Breast epithelium (tissue), 3 donors: Measurements from ENCODE around the gene LNX1.

ENCODE experiments used
- POLR2A ChIP-seq: fragments of 450-650 bp; IDR thresholded peaks from one replicate; pipeline ENCODE4 v1.6.1; 2016; ENCODE audit warnings: antibody characterized with exemption, mild to moderate bottlenecking, moderate library complexity
- TF ChIP-seq, protein P1 (sequence below), 3 donors: fragments of 450-650 bp; IDR thresholded peaks; one replicate each; pipeline ENCODE4 v1.5.1; 2016 to 2017; ENCODE audit warnings: antibody characterized with exemption in 3 of 3, mild to moderate bottlenecking in 3 of 3, moderate library complexity in 3 of 3

DNA sequence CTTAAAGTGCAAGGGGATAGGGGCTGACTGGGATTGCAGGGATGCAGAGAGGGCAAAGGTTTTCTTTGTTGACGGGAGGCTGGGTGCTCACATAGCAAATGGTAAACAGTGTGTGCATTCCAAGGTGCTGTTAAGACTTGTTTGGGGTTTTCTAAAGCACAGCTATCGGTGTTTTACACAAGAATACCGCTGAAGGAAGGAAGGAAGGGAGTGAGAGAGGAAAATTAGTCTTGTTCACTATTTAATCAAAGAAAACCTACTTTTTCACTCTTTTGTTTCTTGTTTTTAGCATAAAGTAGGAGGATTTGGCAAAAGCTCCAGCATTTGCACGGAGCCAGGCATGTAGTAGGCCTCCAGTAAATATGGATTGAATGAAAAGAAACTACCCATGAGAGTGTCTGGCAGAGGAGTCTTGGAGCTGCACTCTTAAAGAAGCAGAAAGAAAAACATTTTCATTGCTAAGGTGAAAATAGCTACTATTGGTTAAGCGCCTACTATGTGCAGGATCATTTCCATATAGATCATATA lies 114.2 kb downstream of the LNX1 start:
- TF ChIP-seq, protein P1, sequence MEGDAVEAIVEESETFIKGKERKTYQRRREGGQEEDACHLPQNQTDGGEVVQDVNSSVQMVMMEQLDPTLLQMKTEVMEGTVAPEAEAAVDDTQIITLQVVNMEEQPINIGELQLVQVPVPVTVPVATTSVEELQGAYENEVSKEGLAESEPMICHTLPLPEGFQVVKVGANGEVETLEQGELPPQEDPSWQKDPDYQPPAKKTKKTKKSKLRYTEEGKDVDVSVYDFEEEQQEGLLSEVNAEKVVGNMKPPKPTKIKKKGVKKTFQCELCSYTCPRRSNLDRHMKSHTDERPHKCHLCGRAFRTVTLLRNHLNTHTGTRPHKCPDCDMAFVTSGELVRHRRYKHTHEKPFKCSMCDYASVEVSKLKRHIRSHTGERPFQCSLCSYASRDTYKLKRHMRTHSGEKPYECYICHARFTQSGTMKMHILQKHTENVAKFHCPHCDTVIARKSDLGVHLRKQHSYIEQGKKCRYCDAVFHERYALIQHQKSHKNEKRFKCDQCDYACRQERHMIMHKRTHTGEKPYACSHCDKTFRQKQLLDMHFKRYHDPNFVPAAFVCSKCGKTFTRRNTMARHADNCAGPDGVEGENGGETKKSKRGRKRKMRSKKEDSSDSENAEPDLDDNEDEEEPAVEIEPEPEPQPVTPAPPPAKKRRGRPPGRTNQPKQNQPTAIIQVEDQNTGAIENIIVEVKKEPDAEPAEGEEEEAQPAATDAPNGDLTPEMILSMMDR (IDR thresholded peaks at IDR 0.05): no peak
- no peak for TF ChIP-seq POLR2A
